Suprapubic skin (tissue), 4 donors: ENCODE measurements around the gene UBE2E2. TPM values are rescaled to one million over a fixed set of nuclear protein-coding genes. Genes with fewer than 3 reads are reported as not detected.

ENCODE experiments used
- DNase-seq, 2 donors: peaks; one replicate each; pipeline ENCODE4 v3.0.0-alpha.2; 2019; ENCODE audit warnings: low spot score in 2 of 2
- H3K27ac ChIP-seq: fragments of 200-600 bp; sonication (generic); one replicate; pipeline ENCODE4 v1.5.1; 2019
- H3K27me3 ChIP-seq: fragments of 200-600 bp; sonication (generic); one replicate; pipeline ENCODE4 v1.5.1; 2019
- H3K36me3 ChIP-seq: fragments of 200-600 bp; sonication (generic); one replicate; pipeline ENCODE4 v1.5.1; 2019
- H3K4me1 ChIP-seq: fragments of 200-600 bp; sonication (generic); one replicate; pipeline ENCODE4 v1.5.1; 2019
- H3K4me3 ChIP-seq: fragments of 200-600 bp; sonication (generic); one replicate; pipeline ENCODE4 v1.5.1; 2019; ENCODE audit warnings: mild to moderate bottlenecking
- H3K9me3 ChIP-seq: fragments of 200-600 bp; sonication (generic); one replicate; pipeline ENCODE4 v1.5.1; 2019
- CTCF ChIP-seq, 2 donors: fragments of 200-600 bp in 1 of 2; fragments of 450-650 bp in 1 of 2; sonication (generic) in 1 of 2; IDR thresholded peaks; one replicate each; pipeline ENCODE4 v1.5.1; 2016 to 2019; ENCODE audit warnings: antibody characterized with exemption in 2 of 2, mild to moderate bottlenecking in 1 of 2, moderate library complexity in 1 of 2
- EP300 ChIP-seq: sonication (generic); formaldehyde crosslinking; IDR thresholded peaks from one replicate; pipeline ENCODE4 v1.6.1; 2017; ENCODE audit warnings: antibody characterized with exemption
- POLR2A ChIP-seq, 2 donors: fragments of 450-650 bp; IDR thresholded peaks; one replicate each; pipeline ENCODE4 v1.6.1; 2017; ENCODE audit warnings: antibody characterized with exemption in 2 of 2, mild to moderate bottlenecking in 2 of 2, moderate library complexity in 2 of 2
- POLR2AphosphoS5 ChIP-seq, 3 donors: sonication (generic); formaldehyde crosslinking; IDR thresholded peaks; one replicate each; pipeline ENCODE4 v1.6.1; 2017; ENCODE audit warnings: antibody characterized with exemption in 3 of 3
- WGBS: methylation state at CpG from one replicate; pipeline ENCODE4 v1.1.5; 2018; 5-methylcytosine and 5-hydroxymethylcytosine counted together
- total RNA-seq, 4 donors: library from RNA; depleted of rRNA; stranded (reverse); fragments of >200 nt; gene quantifications; one replicate each; pipeline ENCODE4 v1.1.0, GENCODE V29; 2016

UBE2E2 gene
- total RNA-seq, 4 donors from 2014 or later, result 30.2 to 65.4 (median 34.8) TPM

GRCh38 chr3:23387286-23387918 is 184.3 kb downstream of the UBE2E2 start:
- H3K36me3 ChIP-seq, result no peaks in the 10 kb centered on the region
- H3K27me3 ChIP-seq, result no peaks in the 10 kb centered on the region
- H3K4me1 ChIP-seq, result no peaks in the 10 kb centered on the region
- H3K4me3 ChIP-seq, result no peak overlapping the region
- 84% methylated on average over 3 of the region's 3 CpGs for WGBS
- no peak for DNase-seq
- no peak overlapping the region for H3K27ac ChIP-seq
- no peaks in the 10 kb centered on the region for H3K9me3 ChIP-seq
- TF ChIP-seq EP300, result no peak
- TF ChIP-seq POLR2A (IDR thresholded peaks at IDR 0.05), result no peak
- no peak for TF ChIP-seq POLR2AphosphoS5 (IDR thresholded peaks at IDR 0.05)
- TF ChIP-seq CTCF (IDR thresholded peaks at IDR 0.05), result no peak

- WGBS, result 52% methylated on average over 5 of the region's 5 CpGs
- H3K36me3 ChIP-seq, result no peaks in the 10 kb centered on the region
- no peak overlapping the region for H3K27ac ChIP-seq
- no peaks in the 10 kb centered on the region for H3K9me3 ChIP-seq
- TF ChIP-seq EP300, result no peak
- no peak for TF ChIP-seq POLR2AphosphoS5 (IDR thresholded peaks at IDR 0.05)
- TF ChIP-seq POLR2A (IDR thresholded peaks at IDR 0.05), result no peak
- TF ChIP-seq CTCF (IDR thresholded peaks at IDR 0.05), result no peak
- DNase-seq, result no peak
- H3K4me1 ChIP-seq, result no peaks in the 10 kb centered on the region
- H3K27me3 ChIP-seq, result no peaks in the 10 kb centered on the region
- H3K4me3 ChIP-seq, result no peak overlapping the region
Measured at GRCh38 chr3:23389089-23389488, 186.0 kb downstream of the UBE2E2 start.

GRCh38 chr3:23389686-23390085 is 186.6 kb downstream of the UBE2E2 start:
- no peaks in the 10 kb centered on the region for H3K36me3 ChIP-seq
- 96% methylated on average over 3 of the region's 3 CpGs for WGBS
- no peaks in the 10 kb centered on the region for H3K9me3 ChIP-seq
- no peak for DNase-seq
- TF ChIP-seq EP300 (no peak), CTCF (IDR thresholded peaks at IDR 0.05) (no peak), POLR2AphosphoS5 (IDR thresholded peaks at IDR 0.05) (no peak), POLR2A (IDR thresholded peaks at IDR 0.05) (no peak)
- H3K4me3 ChIP-seq, result no peak overlapping the region
- no peaks in the 10 kb centered on the region for H3K27me3 ChIP-seq
- no peak overlapping the region for H3K27ac ChIP-seq
- H3K4me1 ChIP-seq, result no peaks in the 10 kb centered on the region

GRCh38 chr3:23390446-23390845 is 187.3 kb downstream of the UBE2E2 start:
- H3K27me3 ChIP-seq, result no peaks in the 10 kb centered on the region

More at GRCh38 chr3:23390446-23390845, 187.3 kb downstream of the UBE2E2 start:
- TF ChIP-seq POLR2A (IDR thresholded peaks at IDR 0.05) (no peak), POLR2AphosphoS5 (IDR thresholded peaks at IDR 0.05) (no peak), CTCF (IDR thresholded peaks at IDR 0.05) (no peak), EP300 (no peak)
- 90% methylated on average over 2 of the region's 2 CpGs for WGBS
- Histone ChIP-seq H3K4me1 (no peaks in the 10 kb centered on the region), H3K36me3 (no peaks in the 10 kb centered on the region), H3K4me3 (no peak overlapping the region), H3K9me3 (no peaks in the 10 kb centered on the region), H3K27ac (no peak overlapping the region)
- no peak for DNase-seq
